A673 (cell line): ENCODE results near the gene CAP2.

Experiments used
- EZH2 ChIP-seq: fragments of 200-600 bp; sonication (generic); IDR thresholded peaks from 2 replicates; pipeline ENCODE4 v1.6.1; 2017; ENCODE audit warnings: borderline replicate concordance, low read depth, mild to moderate bottlenecking, mixed read lengths, antibody characterized with exemption, low read length; ENCODE audit not compliant: poor library complexity, severe bottlenecking
- TF ChIP-seq, protein P1 (sequence below): fragments of 300-800, 200-600 bp; sonication (generic); conservative IDR thresholded peaks from 2 replicates; pipeline ENCODE4 v1.5.1; 2017; ENCODE audit warnings: low read depth, mild to moderate bottlenecking, antibody characterized with exemption, low read length, moderate library complexity, mixed read lengths

DNA sequence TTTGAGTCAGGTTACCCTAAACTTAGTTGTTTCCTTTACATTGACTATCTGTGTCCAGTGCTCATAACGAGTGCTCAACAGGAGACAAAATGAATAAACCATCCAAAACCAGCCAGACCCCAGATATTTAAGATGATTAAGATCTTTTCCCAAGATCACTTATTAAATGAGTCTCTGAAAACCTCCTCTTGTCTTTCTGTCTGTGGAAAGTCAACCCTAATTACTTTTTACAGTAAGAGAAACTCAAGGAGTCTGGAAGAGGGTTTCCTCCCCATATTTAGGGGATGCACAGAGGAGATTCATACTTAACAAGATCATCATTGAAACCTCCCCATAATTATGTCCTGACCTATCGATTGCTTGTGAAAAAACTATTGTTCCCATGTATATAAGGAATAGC, 84.0 kb downstream of the CAP2 start:
- TF ChIP-seq, protein P1, sequence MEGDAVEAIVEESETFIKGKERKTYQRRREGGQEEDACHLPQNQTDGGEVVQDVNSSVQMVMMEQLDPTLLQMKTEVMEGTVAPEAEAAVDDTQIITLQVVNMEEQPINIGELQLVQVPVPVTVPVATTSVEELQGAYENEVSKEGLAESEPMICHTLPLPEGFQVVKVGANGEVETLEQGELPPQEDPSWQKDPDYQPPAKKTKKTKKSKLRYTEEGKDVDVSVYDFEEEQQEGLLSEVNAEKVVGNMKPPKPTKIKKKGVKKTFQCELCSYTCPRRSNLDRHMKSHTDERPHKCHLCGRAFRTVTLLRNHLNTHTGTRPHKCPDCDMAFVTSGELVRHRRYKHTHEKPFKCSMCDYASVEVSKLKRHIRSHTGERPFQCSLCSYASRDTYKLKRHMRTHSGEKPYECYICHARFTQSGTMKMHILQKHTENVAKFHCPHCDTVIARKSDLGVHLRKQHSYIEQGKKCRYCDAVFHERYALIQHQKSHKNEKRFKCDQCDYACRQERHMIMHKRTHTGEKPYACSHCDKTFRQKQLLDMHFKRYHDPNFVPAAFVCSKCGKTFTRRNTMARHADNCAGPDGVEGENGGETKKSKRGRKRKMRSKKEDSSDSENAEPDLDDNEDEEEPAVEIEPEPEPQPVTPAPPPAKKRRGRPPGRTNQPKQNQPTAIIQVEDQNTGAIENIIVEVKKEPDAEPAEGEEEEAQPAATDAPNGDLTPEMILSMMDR = no peak
- no peak for TF ChIP-seq EZH2
